Neural progenitor cell (in vitro differentiated cells): ENCODE data around the gene INPP4B. TPM values are rescaled to one million over a fixed set of nuclear protein-coding genes. Genes with fewer than 3 reads are reported as not detected.

Experiments
- DNase-seq: peaks from one replicate; pipeline ENCODE4 v3.0.0-alpha.2; 2016; ENCODE audit warnings: low spot score
- H2AFZ ChIP-seq: fragments of 200-600 bp; sonication (generic); replicated peaks from 2 replicates; pipeline ENCODE4 v1.6.1; 2016; ENCODE audit warnings: antibody characterized with exemption
- H3F3A ChIP-seq: fragments of 200-600 bp; sonication (generic); 2 replicates; pipeline ENCODE4 v1.6.1; 2016; ENCODE audit warnings: antibody characterized with exemption, low read depth
- H3K27ac ChIP-seq: fragments of 200-600 bp; sonication (generic); 2 replicates; pipeline ENCODE4 v1.5.1; 2016; ENCODE audit warnings: mild to moderate bottlenecking
- H3K27me3 ChIP-seq: fragments of 200-600 bp; sonication (generic); 2 replicates; pipeline ENCODE4 v1.6.1; 2016; ENCODE audit warnings: mild to moderate bottlenecking, moderate library complexity
- H3K36me3 ChIP-seq: fragments of 200-600 bp; sonication (generic); 2 replicates; pipeline ENCODE4 v1.5.1; 2016
- H3K4me1 ChIP-seq: fragments of 200-600 bp; sonication (generic); 2 replicates; pipeline ENCODE4 v1.6.1; 2016; ENCODE audit warnings: mixed run types
- H3K4me2 ChIP-seq: fragments of 200-600 bp; sonication (generic); 2 replicates; pipeline ENCODE4 v1.6.1; 2016
- H3K4me3 ChIP-seq: fragments of 200-600 bp; sonication (generic); 2 replicates; pipeline ENCODE4 v1.5.1; 2016
- H3K79me2 ChIP-seq: fragments of 200-600 bp; sonication (generic); 2 replicates; pipeline ENCODE4 v1.6.1; 2016; ENCODE audit warnings: low read depth
- H3K9ac ChIP-seq: fragments of 200-600 bp; sonication (generic); 2 replicates; pipeline ENCODE4 v1.6.1; 2016
- H3K9me3 ChIP-seq: fragments of 200-600 bp; sonication (generic); 2 replicates; pipeline ENCODE4 v1.5.1; 2016; ENCODE audit warnings: low read depth
- H4K20me1 ChIP-seq: fragments of 200-600 bp; sonication (generic); 2 replicates; pipeline ENCODE4 v1.6.1; 2016; ENCODE audit warnings: low read depth
- H3K27ac Mint-ChIP-seq: 3 replicates; pipeline ENCODE4 v1.8.0; 2021; ENCODE audit warnings: mixed read lengths
- H3K27me3 Mint-ChIP-seq: 2 replicates; pipeline ENCODE4 v1.8.0; 2022; ENCODE audit warnings: low read depth, mild to moderate bottlenecking, inconsistent platforms, moderate library complexity, mixed read lengths; ENCODE audit not compliant: insufficient read depth
- H3K36me3 Mint-ChIP-seq: 3 replicates; pipeline ENCODE4 v1.8.0; 2021; ENCODE audit warnings: mixed read lengths
- H3K4me1 Mint-ChIP-seq: 3 replicates; pipeline ENCODE4 v1.8.0; 2021; ENCODE audit warnings: mixed read lengths
- H3K4me3 Mint-ChIP-seq: 3 replicates; pipeline ENCODE4 v1.8.0; 2021; ENCODE audit warnings: mild to moderate bottlenecking, moderate library complexity, mixed read lengths
- H3K9me3 Mint-ChIP-seq: 3 replicates; pipeline ENCODE4 v1.8.0; 2020; ENCODE audit warnings: mixed read lengths
- EZH2 ChIP-seq: fragments of 200-600 bp; sonication (generic); IDR thresholded peaks from 2 replicates; pipeline ENCODE4 v1.6.1; 2017; ENCODE audit warnings: antibody characterized with exemption, mild to moderate bottlenecking, moderate library complexity
- EZH2phosphoT487 ChIP-seq: fragments of 200-600 bp; sonication (generic); IDR thresholded peaks from 2 replicates; pipeline ENCODE4 v1.6.1; 2017; ENCODE audit warnings: antibody characterized with exemption
- total RNA-seq: library from RNA; depleted of rRNA; stranded (reverse); fragments of >200 nt; gene quantifications from 2 replicates; pipeline ENCODE4 v1.2.3, GENCODE V29; 2015; ENCODE audit warnings: low replicate concordance
- TF ChIP-seq, protein P1 (sequence below): fragments of 200-600 bp; sonication (generic); IDR thresholded peaks from 2 replicates; pipeline ENCODE4 v1.5.1; 2017; ENCODE audit warnings: antibody characterized with exemption, mild to moderate bottlenecking

The INPP4B gene
- total RNA-seq, 1 donor from 2014 or later, result 1.3 TPM

DNA sequence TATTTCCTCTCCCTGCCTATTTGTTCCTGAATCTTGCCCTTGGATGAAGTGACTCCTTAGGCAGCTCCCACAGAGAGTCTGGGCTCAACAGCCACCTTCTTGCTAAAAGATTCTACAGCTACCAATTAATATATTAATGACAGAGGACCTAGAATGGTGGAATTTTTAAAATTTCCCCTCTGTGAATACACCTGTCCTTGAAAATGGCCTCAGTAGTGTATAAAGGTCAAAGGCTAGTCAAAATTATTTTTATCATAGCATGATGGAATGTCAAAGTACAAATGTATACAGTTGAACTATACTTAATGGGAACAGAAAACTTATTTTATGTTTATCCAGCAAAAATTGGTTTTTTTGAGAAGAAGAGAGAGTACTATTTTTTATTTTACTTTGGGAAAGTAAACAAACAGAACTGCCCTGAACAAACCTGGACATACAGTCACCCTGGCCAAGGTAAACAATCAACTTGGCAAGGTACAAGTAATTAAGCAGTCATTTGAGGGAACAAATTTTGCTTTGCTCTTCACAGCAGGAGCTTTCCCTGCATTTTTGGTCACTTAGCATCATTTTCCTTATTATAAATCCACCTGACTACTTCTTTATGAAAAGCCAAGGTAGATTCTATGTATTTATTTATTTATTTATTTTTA is 250.8 kb downstream of the INPP4B start:
- H3K4me1 ChIP-seq, result no peaks in the 10 kb centered on the region
- H3F3A ChIP-seq, result no peaks in the 10 kb centered on the region
- TF ChIP-seq EZH2, result no peak
- no peak for TF ChIP-seq EZH2phosphoT487
- TF ChIP-seq, protein P1, sequence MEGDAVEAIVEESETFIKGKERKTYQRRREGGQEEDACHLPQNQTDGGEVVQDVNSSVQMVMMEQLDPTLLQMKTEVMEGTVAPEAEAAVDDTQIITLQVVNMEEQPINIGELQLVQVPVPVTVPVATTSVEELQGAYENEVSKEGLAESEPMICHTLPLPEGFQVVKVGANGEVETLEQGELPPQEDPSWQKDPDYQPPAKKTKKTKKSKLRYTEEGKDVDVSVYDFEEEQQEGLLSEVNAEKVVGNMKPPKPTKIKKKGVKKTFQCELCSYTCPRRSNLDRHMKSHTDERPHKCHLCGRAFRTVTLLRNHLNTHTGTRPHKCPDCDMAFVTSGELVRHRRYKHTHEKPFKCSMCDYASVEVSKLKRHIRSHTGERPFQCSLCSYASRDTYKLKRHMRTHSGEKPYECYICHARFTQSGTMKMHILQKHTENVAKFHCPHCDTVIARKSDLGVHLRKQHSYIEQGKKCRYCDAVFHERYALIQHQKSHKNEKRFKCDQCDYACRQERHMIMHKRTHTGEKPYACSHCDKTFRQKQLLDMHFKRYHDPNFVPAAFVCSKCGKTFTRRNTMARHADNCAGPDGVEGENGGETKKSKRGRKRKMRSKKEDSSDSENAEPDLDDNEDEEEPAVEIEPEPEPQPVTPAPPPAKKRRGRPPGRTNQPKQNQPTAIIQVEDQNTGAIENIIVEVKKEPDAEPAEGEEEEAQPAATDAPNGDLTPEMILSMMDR, result no peak
- no peak overlapping the region for H2AFZ ChIP-seq
- H3K9me3 ChIP-seq, result no peaks in the 10 kb centered on the region
- no peak overlapping the region for H3K27ac Mint-ChIP-seq
- H3K27me3 Mint-ChIP-seq, result no peaks in the 10 kb centered on the region
- H4K20me1 ChIP-seq, result no peaks in the 10 kb centered on the region
- peaks cover 2% of the 10 kb centered on the region for H3K9me3 Mint-ChIP-seq
- no peak overlapping the region for H3K9ac ChIP-seq
- H3K27ac ChIP-seq, result no peak overlapping the region
- H3K4me1 Mint-ChIP-seq, result no peaks in the 10 kb centered on the region
- no peak overlapping the region for H3K4me3 ChIP-seq
- H3K36me3 ChIP-seq, result no peaks in the 10 kb centered on the region
- no peak overlapping the region for H3K4me3 Mint-ChIP-seq
- H3K27me3 ChIP-seq, result no peaks in the 10 kb centered on the region
- no peak overlapping the region for H3K4me2 ChIP-seq
- H3K36me3 Mint-ChIP-seq, result no peaks in the 10 kb centered on the region
- no peak for DNase-seq
- H3K79me2 ChIP-seq, result no peaks in the 10 kb centered on the region

DNA sequence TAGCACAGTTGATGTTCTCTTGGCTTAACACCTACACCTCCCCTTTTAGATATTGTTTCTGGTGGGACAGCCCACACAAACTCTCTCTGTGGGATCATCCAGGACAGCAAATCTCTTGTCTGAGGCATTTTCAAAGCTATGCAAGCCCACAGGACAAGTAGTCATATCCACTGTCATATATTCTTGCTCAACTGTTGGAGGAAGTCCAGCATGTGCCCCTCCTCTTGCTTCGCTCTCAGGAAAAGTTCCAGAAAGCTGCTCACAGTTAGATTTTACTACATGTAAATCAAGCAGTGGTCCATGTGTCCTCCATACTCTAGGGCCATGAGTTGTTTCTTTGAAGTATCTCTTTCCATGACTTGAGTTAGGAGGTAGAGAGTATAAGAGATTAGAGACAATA is 260.7 kb downstream of the INPP4B start:
- H3K9me3 Mint-ChIP-seq, result no peaks in the 10 kb centered on the region
- Histone ChIP-seq H3K9ac (no peak overlapping the region), H3K27ac (no peak overlapping the region), H4K20me1 (no peaks in the 10 kb centered on the region), H3K4me3 (no peak overlapping the region), H3K4me2 (no peak overlapping the region), H3K36me3 (no peaks in the 10 kb centered on the region), H2AFZ (no peak overlapping the region), H3K9me3 (no peaks in the 10 kb centered on the region), H3K79me2 (no peaks in the 10 kb centered on the region), H3K4me1 (no peaks in the 10 kb centered on the region), H3F3A (no peaks in the 10 kb centered on the region), H3K27me3 (no peaks in the 10 kb centered on the region)
- TF ChIP-seq, protein P1, result no peak
- TF ChIP-seq EZH2phosphoT487 (no peak), EZH2 (no peak)
- H3K4me3 Mint-ChIP-seq, result no peak overlapping the region
- DNase-seq, result no peak
- H3K4me1 Mint-ChIP-seq, result no peaks in the 10 kb centered on the region
- H3K36me3 Mint-ChIP-seq, result no peaks in the 10 kb centered on the region
- H3K27me3 Mint-ChIP-seq, result peaks cover 2% of the 10 kb centered on the region
- H3K27ac Mint-ChIP-seq, result no peak overlapping the region

DNA sequence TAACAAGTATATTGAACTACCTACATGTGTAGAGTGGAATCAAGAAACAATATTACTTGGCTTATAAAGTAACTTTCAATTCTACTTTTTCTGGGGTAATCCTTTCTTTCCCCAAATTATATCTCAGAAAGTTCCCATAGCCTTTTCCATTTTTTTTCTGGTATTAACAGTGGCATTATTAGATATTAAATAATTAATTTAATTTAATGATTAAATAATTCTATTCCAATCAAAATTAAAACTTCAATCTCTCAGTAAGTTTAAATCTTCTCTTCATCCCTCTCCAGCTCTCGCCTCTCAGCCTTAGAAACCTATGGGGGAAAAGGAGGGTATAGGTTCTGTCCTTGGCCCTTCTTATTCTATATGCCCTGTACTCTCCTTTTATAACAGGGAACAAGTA is 262.4 kb downstream of the INPP4B start:
- no peaks in the 10 kb centered on the region for H3K36me3 Mint-ChIP-seq
- no peak overlapping the region for H3K4me3 ChIP-seq
- H3K4me1 ChIP-seq, result no peaks in the 10 kb centered on the region
- H4K20me1 ChIP-seq, result no peaks in the 10 kb centered on the region
- no peaks in the 10 kb centered on the region for H3K9me3 Mint-ChIP-seq
- DNase-seq, result no peak
- TF ChIP-seq EZH2 (no peak), EZH2phosphoT487 (no peak)
- TF ChIP-seq, protein P1, result no peak
- no peak overlapping the region for H2AFZ ChIP-seq
- H3K27ac Mint-ChIP-seq, result no peak overlapping the region
- H3K36me3 ChIP-seq, result no peaks in the 10 kb centered on the region
- H3K9ac ChIP-seq, result no peak overlapping the region
- H3K27me3 Mint-ChIP-seq, result peaks cover 2% of the 10 kb centered on the region
- no peak overlapping the region for H3K4me3 Mint-ChIP-seq
- no peaks in the 10 kb centered on the region for H3K27me3 ChIP-seq
- no peaks in the 10 kb centered on the region for H3K79me2 ChIP-seq
- H3K27ac ChIP-seq, result no peak overlapping the region
- H3K9me3 ChIP-seq, result no peaks in the 10 kb centered on the region
- H3F3A ChIP-seq, result no peaks in the 10 kb centered on the region
- no peak overlapping the region for H3K4me2 ChIP-seq
- peaks cover 5% of the 10 kb centered on the region for H3K4me1 Mint-ChIP-seq
